ENCODE measurements around the gene PIEZO2. TPM values are rescaled to one million over a fixed set of nuclear protein-coding genes. Genes with fewer than 3 reads are reported as not detected.

PIEZO2 gene
- total RNA-seq, 1 donor from 2014 or later = 1.7 TPM

GRCh38 chr18:11146947-11147345 is 2.4 kb downstream of the PIEZO2 start:
- Mint-ChIP-seq H3K4me3 (ENCODE audit: low read depth) (no peak overlapping the region), H3K9me3 (ENCODE audit: low read depth) (no peaks in the 10 kb centered on the region)
- TF ChIP-seq CTCF (IDR thresholded peaks at IDR 0.05; ENCODE audit: unreplicated experiment) = no peak

DNA sequence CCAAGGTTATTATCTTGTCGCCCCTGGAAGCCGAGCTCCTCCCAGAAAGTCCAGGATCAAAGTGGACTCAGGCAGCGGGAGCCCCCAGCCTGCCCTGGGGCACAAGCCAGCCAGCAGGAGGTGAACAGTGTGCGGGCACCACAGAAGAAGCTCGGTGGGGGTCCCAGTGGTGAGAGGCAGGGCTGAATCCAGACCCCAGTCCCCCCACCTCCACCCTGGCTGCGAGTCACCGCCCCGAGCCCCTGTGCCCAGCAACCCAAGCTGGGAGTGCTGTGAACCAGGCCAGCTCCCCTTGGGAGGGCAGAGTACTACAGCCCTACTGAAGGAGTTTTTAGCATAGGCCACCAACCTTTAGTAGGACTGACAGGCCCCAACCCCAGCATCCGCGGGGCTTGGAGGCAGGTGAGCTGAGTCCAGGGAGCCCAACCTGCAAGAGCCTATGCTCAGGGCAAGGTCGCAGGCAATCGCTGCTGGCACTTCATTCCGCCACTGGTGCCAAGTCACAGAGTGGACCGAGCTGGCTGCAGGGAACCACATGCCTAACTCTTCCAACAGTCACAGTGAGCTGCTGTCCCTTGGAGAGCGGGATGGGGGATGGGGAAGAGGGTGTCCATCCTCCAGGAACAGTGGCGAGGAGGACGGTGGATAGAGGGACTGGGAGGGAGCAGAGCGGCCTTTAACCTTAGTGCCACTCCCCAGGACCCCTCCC is 3.0 kb downstream of the PIEZO2 start:
- Mint-ChIP-seq H3K36me3 (ENCODE audit: insufficient read depth) (no peaks in the 10 kb centered on the region), H3K4me3 (ENCODE audit: low read depth) (no peak overlapping the region), H3K4me1 (ENCODE audit: low read depth) (peaks cover 13% of the 10 kb centered on the region), H3K27ac (no peak overlapping the region), H3K27me3 (peaks cover 72% of the 10 kb centered on the region), H3K9me3 (ENCODE audit: low read depth) (no peaks in the 10 kb centered on the region)
- no peak for DNase-seq (ENCODE audit: low spot score, unreplicated experiment)
- TF ChIP-seq CTCF (IDR thresholded peaks at IDR 0.05; ENCODE audit: unreplicated experiment) = no peak

More at GRCh38 chr18:11146947-11147345, 2.4 kb downstream of the PIEZO2 start:
- no peaks in the 10 kb centered on the region for H3K36me3 Mint-ChIP-seq (ENCODE audit: insufficient read depth)
- H3K4me1 Mint-ChIP-seq (ENCODE audit: low read depth) = peaks cover 13% of the 10 kb centered on the region
- H3K27ac Mint-ChIP-seq = no peak overlapping the region
- no peak for DNase-seq (ENCODE audit: low spot score, unreplicated experiment)
- peaks cover 74% of the 10 kb centered on the region for H3K27me3 Mint-ChIP-seq

GRCh38 chr18:11145413-11146191 is 3.8 kb downstream of the PIEZO2 start:
- no peaks in the 10 kb centered on the region for H3K36me3 Mint-ChIP-seq (ENCODE audit: insufficient read depth)
- TF ChIP-seq CTCF (IDR thresholded peaks at IDR 0.05; ENCODE audit: unreplicated experiment) = no peak
- H3K27me3 Mint-ChIP-seq = peaks cover 72% of the 10 kb centered on the region
- DNase-seq (ENCODE audit: low spot score, unreplicated experiment) = no peak
- peaks cover 13% of the 10 kb centered on the region for H3K4me1 Mint-ChIP-seq (ENCODE audit: low read depth)
- H3K27ac Mint-ChIP-seq = no peak overlapping the region
- no peak overlapping the region for H3K4me3 Mint-ChIP-seq (ENCODE audit: low read depth)
- H3K9me3 Mint-ChIP-seq (ENCODE audit: low read depth) = no peaks in the 10 kb centered on the region

- no peak for DNase-seq (ENCODE audit: low spot score, unreplicated experiment)
- Mint-ChIP-seq H3K36me3 (ENCODE audit: insufficient read depth) (no peaks in the 10 kb centered on the region), H3K27ac (no peak overlapping the region), H3K4me1 (ENCODE audit: low read depth) (no peaks in the 10 kb centered on the region), H3K4me3 (ENCODE audit: low read depth) (no peak overlapping the region), H3K27me3 (peaks cover 72% of the 10 kb centered on the region), H3K9me3 (ENCODE audit: low read depth) (no peaks in the 10 kb centered on the region)
- no peak for TF ChIP-seq CTCF (IDR thresholded peaks at IDR 0.05; ENCODE audit: unreplicated experiment)
These were observed 12.0 kb downstream of the PIEZO2 start for GRCh38 chr18:11137400-11137799.

- H3K27me3 Mint-ChIP-seq = peaks cover 75% of the 10 kb centered on the region
- no peaks in the 10 kb centered on the region for H3K9me3 Mint-ChIP-seq (ENCODE audit: low read depth)
- H3K27ac Mint-ChIP-seq = no peak overlapping the region
- H3K36me3 Mint-ChIP-seq (ENCODE audit: insufficient read depth) = no peaks in the 10 kb centered on the region
- no peak overlapping the region for H3K4me3 Mint-ChIP-seq (ENCODE audit: low read depth)
- no peaks in the 10 kb centered on the region for H3K4me1 Mint-ChIP-seq (ENCODE audit: low read depth)
- TF ChIP-seq CTCF (IDR thresholded peaks at IDR 0.05; ENCODE audit: unreplicated experiment) = no peak
- no peak for DNase-seq (ENCODE audit: low spot score, unreplicated experiment)
These were observed 13.1 kb downstream of the PIEZO2 start for GRCh38 chr18:11136241-11136640.
